ENCODE measurements around the gene PDE9A.
"Not testable (repeated sequence)": the region's sequence is repeated elsewhere in the genome, so short reads cannot be mapped to it uniquely, and the experiment has no call there.

The PDE9A gene

GRCh38 chr21:42624095-42624790 is 29.2 kb upstream of the PDE9A start:
- DNase-seq (ENCODE audit: low spot score): no peak

GRCh38 chr21:42624936-42625335 is 28.5 kb upstream of the PDE9A start:
- TF ChIP-seq CTCF (IDR thresholded peaks at IDR 0.05; ENCODE audit: extremely low read depth, missing control alignments): no peak
- DNase-seq (ENCODE audit: low spot score): no peak

More at GRCh38 chr21:42624095-42624790, 29.2 kb upstream of the PDE9A start:
- no peak for TF ChIP-seq CTCF (IDR thresholded peaks at IDR 0.05; ENCODE audit: extremely low read depth, missing control alignments)

- DNase-seq (ENCODE audit: low spot score): no peak
- TF ChIP-seq CTCF (IDR thresholded peaks at IDR 0.05; ENCODE audit: extremely low read depth, missing control alignments): no peak
Measured at GRCh38 chr21:42626171-42626570, 27.2 kb upstream of the PDE9A start.

- DNase-seq (ENCODE audit: low spot score): no peak
- TF ChIP-seq CTCF (IDR thresholded peaks at IDR 0.05; ENCODE audit: extremely low read depth, missing control alignments): no peak
Measured at GRCh38 chr21:42627527-42628289, 25.7 kb upstream of the PDE9A start.

- not testable (repeated sequence) for DNase-seq (ENCODE audit: low spot score)
Measured at GRCh38 chr21:42628466-42629061, 24.9 kb upstream of the PDE9A start.

GRCh38 chr21:42629933-42630589 is 23.4 kb upstream of the PDE9A start:
- no peak for DNase-seq (ENCODE audit: low spot score)

GRCh38 chr21:42630626-42631025 is 22.8 kb upstream of the PDE9A start:
- DNase-seq (ENCODE audit: low spot score): no peak

More at GRCh38 chr21:42629933-42630589, 23.4 kb upstream of the PDE9A start:
- no peak for TF ChIP-seq CTCF (IDR thresholded peaks at IDR 0.05; ENCODE audit: extremely low read depth, missing control alignments)

More at GRCh38 chr21:42630626-42631025, 22.8 kb upstream of the PDE9A start:
- no peak for TF ChIP-seq CTCF (IDR thresholded peaks at IDR 0.05; ENCODE audit: extremely low read depth, missing control alignments)
